ENCODE measurements around the gene RGS12. TPM values are rescaled to one million over a fixed set of nuclear protein-coding genes. Genes with fewer than 3 reads are reported as not detected.

RGS12 gene
- polyA plus RNA-seq, 1 donor (not counting 4 experiments of a cell fraction or from before 2014, with no cell fraction given): 34.0 TPM

DNA sequence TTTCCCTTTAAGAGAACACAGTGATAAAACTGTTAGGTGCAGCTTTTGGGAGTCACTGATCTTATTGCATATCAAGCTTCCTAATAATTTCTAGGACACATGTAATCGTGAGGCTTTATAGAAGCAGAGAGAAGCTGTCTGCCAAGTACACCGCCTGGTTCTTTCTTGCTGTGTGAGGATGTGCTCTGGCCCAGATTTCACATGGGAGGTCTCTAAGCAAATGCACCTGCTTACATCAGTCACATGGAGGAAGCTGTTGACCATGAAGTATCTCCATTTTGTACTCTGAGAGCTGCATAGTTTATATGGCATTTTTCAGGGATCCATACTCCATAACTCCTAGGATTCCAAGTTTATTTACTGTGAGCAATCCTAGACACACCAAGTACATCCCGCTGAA, 37.1 kb downstream of the RGS12 start:
- no peak for FAIRE-seq
- Histone ChIP-seq H3K4me3 (ENCODE audit: control insufficient read depth in 2 of 3, extremely low read depth in 1 of 3, insufficient read depth in 2 of 3, low read depth in 1 of 3, low read length in 3 of 3) (no peak overlapping the region), H3K27me3 (ENCODE audit: control insufficient read depth, extremely low read depth, insufficient read depth, low read length) (no peaks in the 10 kb centered on the region), H3K36me3 (ENCODE audit: control insufficient read depth in 2 of 2, extremely low read depth in 1 of 2, insufficient read depth in 2 of 2, low read length in 2 of 2) (no peaks in the 10 kb centered on the region), H3K79me2 (ENCODE audit: control insufficient read depth, insufficient read depth, low read length) (no peaks in the 10 kb centered on the region), H2AFZ (ENCODE audit: control insufficient read depth, low read length) (no peak overlapping the region), H3K9me3 (ENCODE audit: control insufficient read depth, low read depth, low read length) (no peaks in the 10 kb centered on the region), H3K9ac (ENCODE audit: control insufficient read depth, extremely low read depth, insufficient read depth, low read length) (no peak overlapping the region), H4K20me1 (ENCODE audit: control insufficient read depth, extremely low read depth, insufficient read depth, low read length) (no peaks in the 10 kb centered on the region), H3K4me2 (ENCODE audit: control insufficient read depth, extremely low read depth, insufficient read depth, low read depth, low read length) (no peak overlapping the region), H3K27ac (ENCODE audit: control insufficient read depth, insufficient read depth, low read length) (no peak overlapping the region), H3K9me1 (ENCODE audit: control insufficient read depth, extremely low read depth, insufficient read depth, low read length) (no peaks in the 10 kb centered on the region), H3K4me1 (ENCODE audit: control insufficient read depth, extremely low read depth, insufficient read depth, low read length) (no peaks in the 10 kb centered on the region)
- dilution Hi-C loops (cut with MboI; ENCODE audit: extremely low pct_ligation_motif_present, low sequenced_read_pairs): no loop called here
- no peak for TF ChIP-seq EZH2 (IDR thresholded peaks at IDR 0.05; ENCODE audit: low read length)
- TF ChIP-seq, protein P1, sequence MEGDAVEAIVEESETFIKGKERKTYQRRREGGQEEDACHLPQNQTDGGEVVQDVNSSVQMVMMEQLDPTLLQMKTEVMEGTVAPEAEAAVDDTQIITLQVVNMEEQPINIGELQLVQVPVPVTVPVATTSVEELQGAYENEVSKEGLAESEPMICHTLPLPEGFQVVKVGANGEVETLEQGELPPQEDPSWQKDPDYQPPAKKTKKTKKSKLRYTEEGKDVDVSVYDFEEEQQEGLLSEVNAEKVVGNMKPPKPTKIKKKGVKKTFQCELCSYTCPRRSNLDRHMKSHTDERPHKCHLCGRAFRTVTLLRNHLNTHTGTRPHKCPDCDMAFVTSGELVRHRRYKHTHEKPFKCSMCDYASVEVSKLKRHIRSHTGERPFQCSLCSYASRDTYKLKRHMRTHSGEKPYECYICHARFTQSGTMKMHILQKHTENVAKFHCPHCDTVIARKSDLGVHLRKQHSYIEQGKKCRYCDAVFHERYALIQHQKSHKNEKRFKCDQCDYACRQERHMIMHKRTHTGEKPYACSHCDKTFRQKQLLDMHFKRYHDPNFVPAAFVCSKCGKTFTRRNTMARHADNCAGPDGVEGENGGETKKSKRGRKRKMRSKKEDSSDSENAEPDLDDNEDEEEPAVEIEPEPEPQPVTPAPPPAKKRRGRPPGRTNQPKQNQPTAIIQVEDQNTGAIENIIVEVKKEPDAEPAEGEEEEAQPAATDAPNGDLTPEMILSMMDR (optimal IDR thresholded peaks at IDR 0.05 in 1 of 3, IDR thresholded peaks at IDR 0.05 in 1 of 3, conservative IDR thresholded peaks at IDR 0.05 in 1 of 3; ENCODE audit: extremely low read depth in 1 of 3, insufficient read depth in 2 of 3, low read length in 3 of 3): no peak
- DNase-seq (ENCODE audit: low read depth, low spot score): no peak

DNA sequence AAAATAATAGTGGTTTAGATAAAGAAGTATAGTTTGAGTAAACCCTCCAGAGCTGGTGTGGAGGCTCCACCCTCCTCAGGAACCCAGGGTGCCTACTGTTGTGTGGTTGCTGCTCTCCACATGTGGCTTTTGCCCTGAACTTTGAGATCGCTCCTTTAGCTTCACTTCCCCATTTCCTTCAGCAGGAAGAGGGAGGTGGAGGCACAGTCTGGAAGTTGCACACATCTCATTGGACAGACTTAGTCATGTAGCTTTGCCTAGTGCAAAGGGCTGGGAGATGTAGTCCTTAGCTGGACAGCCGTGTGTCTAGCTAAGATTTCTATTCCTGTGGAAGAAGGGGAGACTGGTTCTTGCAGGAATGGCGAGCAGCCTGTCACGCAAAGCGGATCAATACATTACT, 37.9 kb downstream of the RGS12 start:
- Histone ChIP-seq H3K27ac (ENCODE audit: control insufficient read depth, insufficient read depth, low read length) (no peak overlapping the region), H3K4me2 (ENCODE audit: control insufficient read depth, extremely low read depth, insufficient read depth, low read depth, low read length) (no peak overlapping the region), H3K4me3 (ENCODE audit: control insufficient read depth in 2 of 3, extremely low read depth in 1 of 3, insufficient read depth in 2 of 3, low read depth in 1 of 3, low read length in 3 of 3) (no peak overlapping the region), H3K9me1 (ENCODE audit: control insufficient read depth, extremely low read depth, insufficient read depth, low read length) (no peaks in the 10 kb centered on the region), H3K79me2 (ENCODE audit: control insufficient read depth, insufficient read depth, low read length) (no peaks in the 10 kb centered on the region), H3K27me3 (ENCODE audit: control insufficient read depth, extremely low read depth, insufficient read depth, low read length) (no peaks in the 10 kb centered on the region), H3K4me1 (ENCODE audit: control insufficient read depth, extremely low read depth, insufficient read depth, low read length) (no peaks in the 10 kb centered on the region), H3K36me3 (ENCODE audit: control insufficient read depth in 2 of 2, extremely low read depth in 1 of 2, insufficient read depth in 2 of 2, low read length in 2 of 2) (no peaks in the 10 kb centered on the region), H2AFZ (ENCODE audit: control insufficient read depth, low read length) (no peak overlapping the region), H4K20me1 (ENCODE audit: control insufficient read depth, extremely low read depth, insufficient read depth, low read length) (no peaks in the 10 kb centered on the region), H3K9ac (ENCODE audit: control insufficient read depth, extremely low read depth, insufficient read depth, low read length) (no peak overlapping the region), H3K9me3 (ENCODE audit: control insufficient read depth, low read depth, low read length) (no peaks in the 10 kb centered on the region)
- dilution Hi-C loops (cut with MboI; ENCODE audit: extremely low pct_ligation_motif_present, low sequenced_read_pairs): no loop called here
- no peak for TF ChIP-seq EZH2 (IDR thresholded peaks at IDR 0.05; ENCODE audit: low read length)
- TF ChIP-seq, protein P1 (optimal IDR thresholded peaks at IDR 0.05 in 1 of 3, IDR thresholded peaks at IDR 0.05 in 1 of 3, conservative IDR thresholded peaks at IDR 0.05 in 1 of 3; ENCODE audit: extremely low read depth in 1 of 3, insufficient read depth in 2 of 3, low read length in 3 of 3): no peak
- DNase-seq (ENCODE audit: low read depth, low spot score) (no peak), FAIRE-seq (no peak)

Data from keratinocyte (primary cell).